NCI-H510A treated with DMSO at 0.1 percent for 48 hours (cell line): ENCODE results near the gene MPRIP.
"Not testable (repeated sequence)": the region's sequence is repeated elsewhere in the genome, so short reads cannot be mapped to it uniquely, and the experiment has no call there.

Experiments
- DNase-seq: peaks from one replicate; lab custom pipeline; 2025; lab: John Stamatoyannopoulos, UW

The MPRIP gene

GRCh38 chr17:17042384-17042736, at the start of gene MPRIP:
Gene MPRIP (plus strand): TSS chr17:17042457. CDS start chr17:17042849, 392 bp downstream.
- no peak for DNase-seq

GRCh38 chr17:16994631-16995030, 47.6 kb upstream of the MPRIP start:
- DNase-seq: no peak

DNA sequence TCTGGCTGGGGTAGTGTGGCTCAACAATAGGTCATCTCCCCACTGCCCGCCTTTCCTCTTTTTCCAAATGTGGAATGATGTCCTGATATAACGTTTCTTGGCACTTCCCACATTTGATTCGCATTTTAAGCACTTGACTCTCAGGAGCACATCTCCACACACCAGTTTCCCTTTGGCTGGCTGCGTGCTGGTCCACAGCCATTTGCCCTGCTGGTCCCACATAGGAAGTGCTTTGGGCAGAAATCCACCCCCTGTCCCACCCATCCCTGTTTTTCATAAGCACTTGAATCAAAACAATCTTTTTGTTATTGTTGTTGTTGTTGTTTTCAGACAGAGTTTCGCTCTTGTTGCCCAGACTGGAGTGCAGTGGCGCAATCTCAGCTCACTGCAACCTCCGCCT, 46.3 kb upstream of the MPRIP start:
- no peak for DNase-seq

DNA sequence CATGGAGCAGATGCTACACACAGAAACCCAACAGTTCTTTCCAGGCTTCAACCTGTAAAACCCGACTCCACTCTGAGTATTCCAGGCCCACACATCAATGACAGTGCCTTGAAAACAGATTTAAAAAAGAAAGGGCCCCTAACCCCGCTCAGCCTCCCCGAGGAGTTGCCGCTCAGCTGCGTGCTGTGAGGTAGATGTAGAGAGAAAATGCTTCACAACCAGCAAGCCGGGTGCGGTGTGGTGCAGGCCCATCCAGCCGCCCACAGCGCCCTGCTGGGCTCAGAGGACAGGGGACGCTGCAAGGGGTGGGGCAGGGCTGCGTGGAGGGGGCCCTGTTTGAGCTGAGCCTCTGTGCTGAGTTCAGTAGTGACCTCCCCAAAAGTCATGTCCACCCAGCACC, 45.5 kb upstream of the MPRIP start:
- not testable (repeated sequence) for DNase-seq

DNA sequence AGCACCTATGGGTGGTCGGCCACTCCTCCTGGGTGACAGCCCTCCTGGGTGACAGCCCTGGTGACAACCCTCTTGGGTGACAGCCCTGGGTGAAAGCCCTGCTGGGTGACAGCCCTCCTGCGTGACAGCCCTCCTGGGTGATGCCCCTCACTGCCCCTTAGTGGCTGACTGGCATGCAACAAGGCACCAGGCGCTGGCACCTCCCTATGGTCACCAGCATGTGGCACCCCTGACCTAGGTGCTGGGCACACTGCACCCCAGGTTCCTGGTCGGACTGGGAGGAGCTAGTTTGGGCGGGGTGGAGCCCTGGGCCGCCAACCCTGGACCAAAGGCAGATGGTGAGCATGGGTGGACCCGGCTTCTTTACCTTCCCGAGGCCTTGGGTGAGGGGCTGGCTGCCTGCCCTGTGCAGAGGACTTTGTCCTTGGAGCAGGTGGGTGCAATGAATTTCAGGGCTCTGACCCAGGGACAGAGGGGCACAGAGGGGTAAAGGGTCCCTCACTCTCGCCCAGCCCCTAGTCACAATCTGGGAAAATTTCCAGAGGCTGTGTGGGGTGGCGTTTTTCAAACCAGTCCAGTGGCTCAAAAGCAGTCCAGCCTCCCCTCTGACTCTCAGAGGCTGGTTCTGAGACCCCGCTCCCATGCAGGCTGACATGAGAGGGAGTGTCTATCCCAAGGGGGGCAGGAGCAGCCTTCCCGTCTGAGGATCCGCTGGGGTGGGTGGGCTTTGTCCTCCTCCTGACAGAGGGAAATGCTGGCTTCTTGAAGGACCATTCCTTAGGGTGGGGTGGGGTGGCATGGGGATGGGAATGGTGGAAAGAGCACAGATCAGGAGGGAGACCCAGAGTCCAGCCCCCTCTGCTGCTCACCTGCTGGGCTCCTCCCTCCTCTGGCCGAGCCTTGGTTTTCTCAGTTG, 44.5 kb upstream of the MPRIP start:
- no peak for DNase-seq

- DNase-seq: no peak
Measured at GRCh38 chr17:16999931-17000625, 42.2 kb upstream of the MPRIP start.

DNA sequence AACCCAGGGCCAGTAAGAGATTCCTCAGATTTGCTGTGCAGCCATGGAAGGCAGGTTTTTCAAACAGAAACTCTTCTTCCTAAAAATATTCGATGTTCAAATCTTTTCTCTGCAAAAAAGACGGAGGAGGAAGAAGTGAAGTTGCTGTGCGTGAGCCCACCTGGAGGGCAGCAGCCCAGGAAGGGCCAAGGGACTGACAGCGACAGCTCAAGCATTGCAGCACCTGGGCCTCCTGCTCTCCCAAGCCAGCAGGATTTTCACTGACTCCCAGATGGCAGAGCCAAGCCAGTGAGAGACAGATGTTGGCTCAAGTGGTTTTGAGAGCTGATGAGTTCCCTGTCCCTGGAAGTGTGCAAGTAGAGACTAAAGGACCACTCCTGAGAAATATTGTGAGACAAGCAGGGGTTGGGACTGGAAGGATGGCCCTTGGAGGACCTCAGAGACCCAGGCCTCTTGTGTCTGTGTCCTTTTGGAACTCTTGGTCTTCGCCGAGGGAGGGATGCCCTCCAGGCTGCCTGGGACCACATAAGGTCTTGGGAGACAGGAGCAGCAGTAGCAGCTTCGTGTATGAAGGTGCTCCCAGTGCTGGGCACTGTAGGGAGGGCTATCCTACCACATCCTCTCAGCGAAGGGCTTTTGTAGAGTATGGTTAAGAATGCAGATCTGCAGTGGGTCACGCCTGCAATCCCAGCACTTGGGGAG, 41.0 kb upstream of the MPRIP start:
- DNase-seq: no peak

GRCh38 chr17:17001874-17002520, 40.3 kb upstream of the MPRIP start:
- peak; percentile 83 for DNase-seq

DNA sequence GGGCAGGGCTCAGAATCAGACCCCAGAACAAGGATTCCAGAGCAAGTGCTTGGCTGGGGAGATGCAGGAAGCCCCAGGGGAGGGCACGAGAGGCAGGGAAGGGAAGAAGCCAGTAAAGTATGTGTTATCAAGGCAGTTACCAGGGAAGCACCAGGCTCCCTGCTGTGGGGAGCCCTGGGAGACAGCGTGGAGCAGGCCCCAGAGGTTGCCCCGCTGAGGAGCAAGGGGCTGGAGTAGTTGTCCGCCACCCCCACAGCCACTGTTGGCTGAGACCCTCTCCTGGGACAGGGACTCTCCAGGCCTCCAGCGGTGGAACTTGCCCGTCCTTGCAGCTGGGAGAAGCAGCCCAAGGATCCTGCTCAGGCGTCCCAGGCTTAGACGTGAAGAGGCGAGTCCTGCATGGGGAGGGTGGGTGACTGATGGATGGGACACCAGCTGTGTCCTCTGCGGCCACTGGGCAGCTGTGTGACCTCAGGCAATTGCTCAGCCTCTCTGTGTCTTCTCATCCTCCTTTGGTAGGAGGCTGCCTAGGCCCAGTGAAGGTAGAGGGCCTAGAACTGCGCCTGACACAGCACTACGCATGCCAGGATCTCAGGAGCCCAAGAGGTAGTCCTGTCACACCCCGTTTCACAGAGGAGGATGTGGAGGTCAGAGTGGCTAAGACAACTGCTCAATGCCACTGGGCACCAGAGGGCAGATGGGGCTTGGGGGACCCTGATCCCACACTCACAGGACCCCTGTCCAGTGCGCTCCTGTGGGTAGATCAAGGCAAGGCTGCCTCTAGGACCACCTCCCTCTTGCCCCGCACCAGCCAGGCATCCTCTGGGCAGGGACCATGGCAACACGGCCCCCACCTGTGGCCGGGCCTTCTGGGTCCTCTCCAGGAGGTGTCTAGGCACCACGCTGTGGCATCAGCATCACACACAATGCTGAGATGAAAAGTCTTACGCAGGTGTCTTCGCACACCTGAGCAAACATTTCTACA, 39.2 kb upstream of the MPRIP start:
- DNase-seq: not testable (repeated sequence)

GRCh38 chr17:17004251-17004996, 37.8 kb upstream of the MPRIP start:
- no peak for DNase-seq

DNA sequence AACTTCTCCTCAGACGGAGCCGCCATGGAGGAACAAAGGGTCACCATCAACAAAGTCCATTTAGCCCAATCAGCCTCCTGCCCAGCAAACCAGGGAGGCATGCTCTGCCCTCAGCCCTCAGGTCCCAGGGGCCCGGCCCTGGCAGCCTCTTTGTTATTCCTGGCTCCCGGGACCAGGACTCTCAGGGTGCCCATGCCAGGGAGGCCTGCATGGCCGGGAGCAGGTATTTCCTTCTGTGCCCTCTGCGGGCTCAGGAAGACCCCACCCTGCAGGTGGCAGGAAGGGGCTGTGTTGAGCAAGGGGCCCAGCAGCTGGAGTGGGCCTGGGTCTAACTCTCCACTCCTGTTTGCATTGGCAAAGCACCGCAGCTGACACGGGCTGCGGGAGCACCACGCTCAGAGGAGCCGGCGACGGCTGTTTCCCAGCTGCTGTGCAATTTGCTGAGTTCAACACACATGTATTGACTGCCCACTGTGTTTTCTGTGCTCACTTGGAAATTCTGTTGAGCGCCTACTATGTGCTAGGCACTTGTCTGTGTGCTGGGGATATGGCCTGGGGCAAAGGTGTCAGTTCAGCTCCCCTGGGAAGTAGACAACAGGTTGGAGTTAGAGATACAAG, 37.2 kb upstream of the MPRIP start:
- DNase-seq: not testable (repeated sequence)

DNA sequence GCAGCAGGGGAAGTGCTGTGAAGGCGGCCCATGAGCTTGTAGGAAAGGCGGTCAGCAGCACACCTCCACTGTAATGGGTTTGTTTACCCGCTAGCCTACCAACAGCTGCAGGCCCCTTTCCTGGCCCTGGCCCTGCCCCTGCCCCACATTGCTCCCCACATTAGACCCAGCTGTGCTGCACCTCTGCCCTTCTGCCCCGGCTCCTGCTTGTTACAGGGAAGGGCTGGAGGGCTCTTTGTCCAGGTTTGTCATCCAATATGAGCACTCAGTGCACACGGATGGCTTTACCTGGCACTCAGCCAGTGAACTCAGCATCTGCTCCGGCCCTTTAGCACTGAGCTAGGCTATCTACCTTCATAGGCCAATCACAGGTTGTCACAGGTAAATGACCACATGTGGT, 34.4 kb upstream of the MPRIP start:
- peak; percentile 48 for DNase-seq

GRCh38 chr17:17008621-17009397, 33.4 kb upstream of the MPRIP start:
- not testable (repeated sequence) for DNase-seq

DNA sequence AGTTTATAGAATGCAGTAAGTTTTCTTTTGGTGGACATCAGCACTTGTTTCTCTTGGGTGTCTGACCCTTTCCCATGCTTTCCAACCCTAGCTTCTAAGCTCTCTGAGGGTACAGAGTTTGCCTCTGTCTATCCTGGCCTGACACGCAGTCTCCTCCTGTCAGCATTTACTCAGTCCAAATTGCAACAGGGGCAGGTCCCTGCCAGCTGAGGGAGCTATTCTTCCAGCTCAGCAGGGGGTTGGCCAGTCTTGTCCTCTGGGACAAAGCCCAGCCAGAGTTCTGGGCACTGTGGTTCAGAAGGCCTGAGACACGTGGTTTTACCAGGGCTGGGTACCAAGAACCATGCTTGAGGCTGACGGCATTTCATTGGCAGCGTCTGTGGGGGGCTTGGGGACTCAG, 32.3 kb upstream of the MPRIP start:
- DNase-seq: not testable (repeated sequence)

- DNase-seq: not testable (repeated sequence)
Measured at GRCh38 chr17:17010545-17011034, 31.7 kb upstream of the MPRIP start.

DNA sequence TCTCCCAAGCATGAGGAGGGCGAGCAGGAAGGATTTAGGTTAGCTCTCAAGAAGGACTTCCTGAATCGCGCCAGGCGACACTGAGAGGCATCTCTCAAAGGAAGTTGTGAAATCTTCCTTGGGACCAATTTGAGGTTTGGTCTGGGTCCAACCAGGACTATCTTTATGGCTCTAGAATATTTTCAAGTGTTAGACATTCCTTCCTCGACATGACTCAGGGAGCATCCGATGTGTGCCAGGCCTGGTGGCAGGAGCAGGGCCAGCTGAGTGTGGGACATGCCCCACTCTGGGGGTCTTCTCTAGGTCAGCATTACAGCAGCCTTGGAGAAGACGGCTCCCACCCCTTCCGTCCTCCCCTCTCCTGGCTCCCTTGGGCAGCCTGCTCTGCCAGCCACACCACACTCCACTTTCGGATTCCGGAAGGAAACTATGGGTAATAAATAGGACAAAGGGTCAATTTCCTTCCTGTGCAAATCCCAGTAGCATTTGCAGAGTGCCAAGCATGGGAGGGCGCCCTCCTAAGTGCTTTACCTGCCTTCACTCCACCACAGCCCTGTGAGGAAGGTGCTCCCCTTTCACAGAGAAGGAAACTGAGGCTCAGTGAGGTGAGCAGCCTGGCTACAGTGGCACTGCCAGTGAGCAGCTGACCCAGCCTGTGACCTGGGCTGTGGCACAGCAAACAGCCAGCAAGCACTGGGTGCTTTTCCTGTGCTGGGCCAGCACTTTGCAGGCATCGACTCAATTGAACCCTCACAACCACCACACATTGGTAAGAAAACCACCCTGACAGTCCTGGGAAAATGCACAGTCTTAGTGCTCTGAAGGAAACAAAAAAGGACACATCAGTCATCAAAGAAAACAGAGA, 31.0 kb upstream of the MPRIP start:
- DNase-seq: not testable (repeated sequence)
